Tibial artery (tissue), 4 donors: ENCODE data around the gene LRP1B.

Source experiments
- DNase-seq, 2 donors: peaks; one replicate each; pipeline ENCODE4 v3.0.0-alpha.2; 2019
- H3K27ac ChIP-seq, 2 donors: fragments of 200-600 bp; sonication (generic) in 1 of 2; 1 replicate in 1 of 2; 2 replicates in 1 of 2; pipeline ENCODE4 v1.5.1; 2018 to 2019; ENCODE audit warnings: mild to moderate bottlenecking in 1 of 2
- H3K27me3 ChIP-seq, 2 donors: fragments of 200-600 bp; sonication (generic) in 1 of 2; one replicate each; pipeline versions ENCODE4 v1.5.1 to v1.6.0; 2016 to 2019
- H3K36me3 ChIP-seq, 3 donors: fragments of 200-600 bp; sonication (generic) in 2 of 3; one replicate each; pipeline ENCODE4 v1.5.1; 2016 to 2019; ENCODE audit warnings: mild to moderate bottlenecking in 2 of 3
- H3K4me1 ChIP-seq, 4 donors: fragments of 200-600 bp; sonication (generic) in 2 of 4; 1 replicate in 3 of 4; 2 replicates in 1 of 4; pipeline ENCODE4 v1.5.1; 2016 to 2019
- H3K4me3 ChIP-seq, 2 donors: fragments of 200-600 bp; sonication (generic) in 1 of 2; 1 replicate in 1 of 2; 2 replicates in 1 of 2; pipeline ENCODE4 v1.5.1; 2018 to 2019; ENCODE audit warnings: mild to moderate bottlenecking in 2 of 2
- H3K9me3 ChIP-seq, 3 donors: fragments of 200-600 bp; sonication (generic) in 1 of 3; one replicate each; pipeline ENCODE4 v1.5.1; 2016 to 2019
- CTCF ChIP-seq, 2 experiments: fragments of 200-600 bp in 1 of 2; fragments of 450-650 bp in 1 of 2; IDR thresholded peaks; one replicate each; pipeline ENCODE4 v1.5.1; 2017 to 2019; ENCODE audit warnings: antibody characterized with exemption in 2 of 2, mild to moderate bottlenecking in 1 of 2, moderate library complexity in 1 of 2
- intact Hi-C: fragments of 100-400 bp; cut with DNase I; formaldehyde crosslinking; loops from one replicate; pipeline ENCODE4 v1.15.0; 2023; ENCODE audit warnings: low total_unique reads

LRP1B gene

GRCh38 chr2:141109633-141110032, 1021.2 kb downstream of the LRP1B start:
- Histone ChIP-seq H3K9me3 (peaks cover 0 to 6% (median 0%) of the 10 kb centered on the region in 3 donors), H3K36me3 (no peaks in the 10 kb centered on the region), H3K4me3 (no peak overlapping the region), H3K4me1 (no peaks in the 10 kb centered on the region), H3K27ac (no peak overlapping the region), H3K27me3 (no peaks in the 10 kb centered on the region)
- intact Hi-C loops: no loop called here
- DNase-seq: no peak
- no peak for TF ChIP-seq CTCF (IDR thresholded peaks at IDR 0.05)

GRCh38 chr2:141105763-141106162, 1025.1 kb downstream of the LRP1B start:
- intact Hi-C loops: no loop called here
- no peak for TF ChIP-seq CTCF (IDR thresholded peaks at IDR 0.05)
- Histone ChIP-seq H3K36me3 (no peaks in the 10 kb centered on the region), H3K9me3 (no peaks in the 10 kb centered on the region), H3K4me1 (no peaks in the 10 kb centered on the region), H3K27me3 (no peaks in the 10 kb centered on the region), H3K4me3 (no peak overlapping the region), H3K27ac (no peak overlapping the region)
- no peak for DNase-seq

GRCh38 chr2:141103216-141103615, 1027.6 kb downstream of the LRP1B start:
- H3K27ac ChIP-seq: no peak overlapping the region
- H3K4me3 ChIP-seq: no peak overlapping the region
- no peak for DNase-seq
- no peaks in the 10 kb centered on the region for H3K9me3 ChIP-seq
- H3K4me1 ChIP-seq: no peaks in the 10 kb centered on the region
- no peaks in the 10 kb centered on the region for H3K36me3 ChIP-seq
- intact Hi-C loops: no loop called here
- no peaks in the 10 kb centered on the region for H3K27me3 ChIP-seq
- TF ChIP-seq CTCF (IDR thresholded peaks at IDR 0.05): no peak

GRCh38 chr2:141079231-141079630, 1051.6 kb downstream of the LRP1B start:
- Histone ChIP-seq H3K9me3 (no peaks in the 10 kb centered on the region), H3K27me3 (no peaks in the 10 kb centered on the region), H3K4me3 (no peak overlapping the region), H3K4me1 (no peaks in the 10 kb centered on the region), H3K27ac (no peak overlapping the region), H3K36me3 (no peaks in the 10 kb centered on the region)
- TF ChIP-seq CTCF (IDR thresholded peaks at IDR 0.05): no peak
- intact Hi-C loops: no loop called here
- DNase-seq: no peak

- Histone ChIP-seq H3K27ac (no peak overlapping the region), H3K9me3 (no peaks in the 10 kb centered on the region), H3K27me3 (no peaks in the 10 kb centered on the region), H3K4me1 (no peaks in the 10 kb centered on the region), H3K36me3 (no peaks in the 10 kb centered on the region), H3K4me3 (no peak overlapping the region)
- DNase-seq: no peak
- TF ChIP-seq CTCF (IDR thresholded peaks at IDR 0.05): no peak
- intact Hi-C loops: no loop called here
Measured at GRCh38 chr2:141075753-141076152, 1055.1 kb downstream of the LRP1B start.

GRCh38 chr2:141068053-141068682, 1062.6 kb downstream of the LRP1B start:
- no peak for DNase-seq
- no peak for TF ChIP-seq CTCF (IDR thresholded peaks at IDR 0.05)
- Histone ChIP-seq H3K9me3 (no peaks in the 10 kb centered on the region), H3K27ac (no peak overlapping the region), H3K27me3 (no peaks in the 10 kb centered on the region), H3K36me3 (no peaks in the 10 kb centered on the region), H3K4me1 (no peaks in the 10 kb centered on the region), H3K4me3 (no peak overlapping the region)
- intact Hi-C loops: no loop called here
